Bladder microvascular endothelial cell (primary cell): ENCODE results near the gene ELOA2. TPM values are rescaled to one million over a fixed set of nuclear protein-coding genes. Genes with fewer than 3 reads are reported as not detected.

ENCODE experiments used
- total RNA-seq: library from RNA; depleted of rRNA; stranded (reverse); fragments of >200 nt; gene quantifications from 2 replicates; pipeline ENCODE4 v1.2.3, GENCODE V29; 2014

ELOA2 gene
- total RNA-seq = not detected in 2 replicates

GRCh38 chr18:47035156-47035671 is at the start of gene ELOA2:
Gene ELOA2 (minus strand): TSS chr18:47035621. CDS start chr18:47035264, 357 bp downstream.

Other genes with a start within 250 kb of the ELOA2 start
- gene PIAS2, start 118.1 kb downstream of the ELOA2 start, total RNA-seq = 8.9 and 20.8 TPM in 2 replicates
- gene KATNAL2, start 118.0 kb downstream of the ELOA2 start, total RNA-seq = 0.76 and 1.5 TPM in 2 replicates
- 11.2 and 17.1 TPM in 2 replicates for gene HDHD2, start 114.9 kb upstream of the ELOA2 start, total RNA-seq
- gene IER3IP1, start 140.7 kb upstream of the ELOA2 start, total RNA-seq = 22.5 and 35.4 TPM in 2 replicates
- not detected in 2 replicates for gene SKOR2, start 216.0 kb upstream of the ELOA2 start, total RNA-seq